GM12878 (cell line): ENCODE measurements around the gene MCM5. TPM values are rescaled to one million over a fixed set of nuclear protein-coding genes. Genes with fewer than 3 reads are reported as not detected.
"Not testable (repeated sequence)": the region's sequence is repeated elsewhere in the genome, so short reads cannot be mapped to it uniquely, and the experiment has no call there.

ENCODE experiments used
- ATAC-seq: fragments of 200-7000 bp; cut with Tn5 transposase; 3 replicates; pipeline ENCODE4 v1.9.1; 2020; ENCODE audit warnings: mild to moderate bottlenecking, moderate library complexity
- BruUV-seq: library from RNA; stranded (reverse); fragments of 400-500 nt; replicated peaks from 2 replicates; lab custom pipeline; 2021; lab: Mats Ljungman, UMichigan
- CTCF ChIA-PET: fragments of 300-600 bp; sonication (Branson Sonifier 250); formaldehyde crosslinking; extraction: SDS; loops from one replicate; lab custom pipeline; 2021; ENCODE audit warnings: inconsistent platforms; lab: Yijun Ruan, JAX
- POLR2A ChIA-PET: fragments of 350-600 bp; formaldehyde crosslinking; extraction: SDS; loops from one replicate; lab custom pipeline; 2021; ENCODE audit warnings: inconsistent platforms; lab: Charles Lee
- RAD21 ChIA-PET: fragments of 300-600 bp; sonication (Branson Sonifier 250); formaldehyde crosslinking; loops from one replicate; lab custom pipeline; 2023; ENCODE audit warnings: antibody characterized with exemption; ENCODE audit not compliant: unreplicated experiment; lab: Charles Lee
- SMC1A ChIA-PET: fragments of 300-600 bp; sonication (Branson Sonifier 250); formaldehyde crosslinking; loops from one replicate; lab custom pipeline; 2023; ENCODE audit not compliant: unreplicated experiment, uncharacterized antibody; lab: Charles Lee
- DNase-seq: peaks from one replicate; pipeline ENCODE4 v3.0.0-alpha.2; 2011; ENCODE audit warnings: low read depth, low spot score
- FAIRE-seq: peaks from 3 replicates; lab custom pipeline; 2011; peaks lifted over from hg19 to GRCh38; lab: Jason Lieb, UNC
- H2AFZ ChIP-seq: 2 replicates; pipeline ENCODE4 v1.6.0; 2011; ENCODE audit warnings: low read depth, low read length, control low read depth; ENCODE audit not compliant: control insufficient read depth
- H3K27ac ChIP-seq: 2 replicates; pipeline ENCODE4 v1.5.1; 2011; ENCODE audit warnings: control low read depth; ENCODE audit not compliant: control insufficient read depth, insufficient read depth
- H3K27me3 ChIP-seq, 2 experiments: replicated peaks in 1 of 2; 2 replicates each; pipeline versions ENCODE4 v1.6.0 to v1.6.1; 2011; ENCODE audit warnings: low read length in 1 of 2; ENCODE audit not compliant: control insufficient read depth in 2 of 2, insufficient read depth in 2 of 2
- H3K36me3 ChIP-seq, 2 experiments: 2 replicates each; pipeline ENCODE4 v1.5.1; 2011; ENCODE audit warnings: low read length in 1 of 2; ENCODE audit not compliant: control insufficient read depth in 2 of 2, insufficient read depth in 2 of 2
- H3K4me1 ChIP-seq: 2 replicates; pipeline ENCODE4 v1.6.1; 2011; ENCODE audit warnings: mild to moderate bottlenecking, low read length, moderate library complexity, mixed read lengths; ENCODE audit not compliant: control insufficient read depth, insufficient read depth
- H3K4me2 ChIP-seq: 2 replicates; pipeline ENCODE4 v1.6.0; 2011; ENCODE audit warnings: control low read depth; ENCODE audit not compliant: control insufficient read depth, insufficient read depth
- H3K4me3 ChIP-seq: fragments of 200-600 bp; sonication (generic); 2 replicates; pipeline ENCODE4 v1.5.1; 2016
- H3K79me2 ChIP-seq: 2 replicates; pipeline ENCODE4 v1.6.0; 2011; ENCODE audit warnings: low read length; ENCODE audit not compliant: control insufficient read depth, insufficient read depth
- H3K9ac ChIP-seq: 2 replicates; pipeline ENCODE4 v1.8.0; 2011; ENCODE audit warnings: low read length, control low read depth, mixed read lengths; ENCODE audit not compliant: control insufficient read depth, insufficient read depth
- H3K9me3 ChIP-seq: replicated peaks from 3 replicates; pipeline ENCODE4 v1.5.1; 2011; ENCODE audit warnings: mild to moderate bottlenecking, low read length; ENCODE audit not compliant: control insufficient read depth, insufficient read depth
- H4K20me1 ChIP-seq: 2 replicates; pipeline ENCODE4 v1.6.0; 2011; ENCODE audit not compliant: control insufficient read depth, insufficient read depth
- HDAC6 ChIP-seq: fragments of 200-600 bp; sonication (generic); IDR thresholded peaks from one replicate; pipeline ENCODE4 v1.8.0; 2017; ENCODE audit warnings: antibody characterized with exemption; ENCODE audit not compliant: unreplicated experiment
- IRF4 ChIP-seq: IDR thresholded peaks from 2 replicates; pipeline ENCODE4 v1.6.1; 2011; ENCODE audit warnings: low read depth, low read length
- MTA2 ChIP-seq: fragments of 450-650 bp; IDR thresholded peaks from 2 replicates; pipeline ENCODE4 v1.6.1; 2016; ENCODE audit warnings: low read depth, mild to moderate bottlenecking, moderate library complexity
- MYC ChIP-seq: IDR thresholded peaks from 2 replicates; pipeline ENCODE4 v1.6.1; 2011; ENCODE audit warnings: mild to moderate bottlenecking, low read length, moderate library complexity, inconsistent platforms; ENCODE audit not compliant: insufficient read depth, insufficient replicate concordance, insufficient read length, severe bottlenecking
- NFIC ChIP-seq: IDR thresholded peaks from 2 replicates; pipeline ENCODE4 v1.6.1; 2012; ENCODE audit warnings: low read depth, mild to moderate bottlenecking, inconsistent platforms, low read length, moderate library complexity
- NR2C1 ChIP-seq: fragments of 450-650 bp; IDR thresholded peaks from 2 replicates; pipeline ENCODE4 v1.6.1; 2017; ENCODE audit warnings: antibody characterized with exemption, mild to moderate bottlenecking, moderate library complexity
- NR2F1 ChIP-seq: fragments of 450-650 bp; conservative IDR thresholded peaks from 2 replicates; pipeline ENCODE4 v1.6.1; 2017; ENCODE audit warnings: mild to moderate bottlenecking
- SIX5 ChIP-seq: IDR thresholded peaks from 2 replicates; pipeline ENCODE4 v1.6.1; 2011; ENCODE audit warnings: mild to moderate bottlenecking, low read depth, low read length, moderate library complexity; ENCODE audit not compliant: severe bottlenecking
- SMARCA5 ChIP-seq: fragments of 450-650 bp; IDR thresholded peaks from 2 replicates; pipeline ENCODE4 v1.6.1; 2017; ENCODE audit warnings: mild to moderate bottlenecking
- STAT3 ChIP-seq: IDR thresholded peaks from 2 replicates; pipeline ENCODE4 v1.6.1; 2011; ENCODE audit warnings: low read depth, low read length, improper control_type of control experiment
- ZNF384 ChIP-seq: IDR thresholded peaks from 2 replicates; pipeline ENCODE4 v1.6.1; 2012; ENCODE audit warnings: low read depth, mild to moderate bottlenecking, low read length, improper control_type of control experiment, borderline replicate concordance
- ZZZ3 ChIP-seq: IDR thresholded peaks from 2 replicates; pipeline ENCODE4 v1.6.1; 2011; ENCODE audit warnings: low read depth; ENCODE audit not compliant: control insufficient read depth, insufficient read length
- WGBS: methylation state at CpG from one replicate; pipeline ENCODE4 v1.1.6; 2016; ENCODE audit warnings: low lambda C conversion rate; ENCODE audit not compliant: insufficient replicate concordance, insufficient coverage; ENCODE audit errors: missing lambda C conversion rate; 5-methylcytosine and 5-hydroxymethylcytosine counted together
- in situ Hi-C: fragments of 300-500 bp; cut with MboI; formaldehyde crosslinking; loops from 9 replicates; pipeline ENCODE4 v1.14.3; 2018; ENCODE audit warnings: mixed read lengths
- intact Hi-C: fragments of 100-400 bp; cut with micrococcal nuclease; formaldehyde crosslinking; loops from one replicate; pipeline ENCODE4 v1.14.2; 2022; ENCODE audit not compliant: unreplicated experiment
- polyA plus RNA-seq, 11 experiments: library from polyadenylated mRNA; depleted of rRNA in 4 of 11; unstranded in 6 of 11; stranded (reverse) in 5 of 11; fragments of >200 nt; fragmentation: Nextera tagmentation in 4 of 11; fragmentation: Illumina TruSeq in 1 of 11; extraction: Ambion mirVana in 4 of 11; extraction: Trizol in 1 of 11; gene quantifications; 1 replicate in 1 of 11; 2 replicates in 10 of 11; pipeline versions ENCODE4 v1.2.1 to v1.2.3, GENCODE V29; 2011 to 2016; ENCODE audit warnings: inconsistent platforms in 2 of 11, missing spikeins in 2 of 11, low read depth in 1 of 11
- total RNA-seq, 4 experiments: library from RNA; depleted of rRNA in 3 of 4; stranded (reverse); fragments of >200 nt in 3 of 4; fragmentation: Illumina TruSeq in 1 of 4; extraction: Trizol in 1 of 4; gene quantifications; 2 replicates each; pipeline versions ENCODE4 v1.2.1 to v1.2.3, GENCODE V29; 2013 to 2021

MCM5 gene
- total and polyA plus RNA-seq, 10 of the 15 experiments (the other 5 are each of a cell fraction or from before 2014, with no cell fraction given) = 14.1 to 360 (median 164) TPM

DNA sequence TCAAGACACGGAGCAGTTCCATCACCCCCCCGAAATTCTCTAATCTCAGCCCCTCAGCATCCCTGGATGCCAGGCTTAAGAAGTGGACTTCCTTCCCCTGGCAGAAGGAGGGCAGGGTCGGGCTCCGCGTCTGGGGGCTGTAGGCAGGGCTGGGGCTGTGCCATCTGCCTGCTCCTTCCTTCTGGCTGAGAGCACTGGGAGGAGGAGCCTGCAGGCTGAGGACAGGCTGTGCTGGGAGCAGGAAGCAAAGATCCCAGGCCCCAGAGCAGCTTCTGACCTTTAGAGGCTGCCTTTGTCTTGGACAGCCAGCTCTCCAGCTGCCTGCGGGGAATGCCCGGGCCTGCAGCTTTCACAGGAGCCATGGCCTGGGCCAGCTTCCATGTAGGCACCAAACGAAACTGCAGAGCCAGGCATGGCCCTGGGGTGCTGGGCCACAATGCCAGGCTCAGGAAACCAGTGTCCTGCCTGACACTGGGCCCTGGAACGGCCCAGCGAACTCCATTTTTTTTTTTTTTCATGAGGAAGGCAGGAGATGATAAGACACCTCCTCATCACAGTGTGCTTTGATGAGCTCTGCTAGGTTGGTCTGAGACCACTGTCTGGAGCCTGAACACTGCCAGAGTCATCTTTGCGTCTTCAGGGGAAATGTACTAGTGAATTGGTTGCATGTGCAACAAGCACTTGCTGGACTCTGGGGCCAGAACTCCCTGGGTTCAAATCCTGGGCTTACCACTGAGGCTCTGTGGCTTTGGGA lies 67.9 kb downstream of the MCM5 start (continued):
- TF ChIP-seq SIX5 (no peak), HDAC6 (no peak), NR2C1 (no peak), STAT3 (no peak), MYC (no peak), NR2F1 (no peak), MTA2 (no peak), IRF4 (no peak), NFIC (no peak), ZNF384 (no peak)

DNA sequence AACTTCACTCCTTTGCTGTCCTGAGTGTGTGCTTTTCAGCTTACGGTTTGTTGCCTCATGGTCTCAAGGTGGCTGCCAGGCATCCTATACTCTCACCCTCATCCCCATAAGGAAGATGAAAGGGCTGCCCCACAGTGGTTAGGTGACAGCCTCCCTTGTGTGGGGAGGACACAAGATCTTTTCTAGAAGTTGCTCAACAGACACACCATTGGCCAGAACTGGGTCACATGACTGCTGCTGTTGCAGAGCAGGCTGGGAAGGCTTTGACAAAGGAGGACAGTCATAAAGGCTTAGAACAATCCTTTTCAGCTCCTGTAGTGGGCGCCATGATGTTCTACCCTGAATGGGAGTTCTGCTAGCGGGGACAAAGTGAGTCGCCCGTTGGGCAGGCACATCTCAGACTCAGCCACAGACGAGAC lies 71.0 kb downstream of the MCM5 start:
- H3K4me2 ChIP-seq = no peak overlapping the region
- POLR2A ChIA-PET = no interaction called here
- ATAC-seq (no peak), FAIRE-seq (no peak), DNase-seq (no peak)
- in situ Hi-C loops (no loop called here), intact Hi-C loops (no loop called here)
- SMC1A ChIA-PET = no interaction called here
- no peaks in the 10 kb centered on the region for H3K79me2 ChIP-seq
- no peak overlapping the region for H2AFZ ChIP-seq
- H4K20me1 ChIP-seq = no peaks in the 10 kb centered on the region
- H3K36me3 ChIP-seq = no peaks in the 10 kb centered on the region
- TF ChIP-seq ZZZ3 (no peak), SMARCA5 (0 out of 2 replicates have a peak, but pooled peaks have one; percentile 20)
- BruUV-seq = no TSS peak
- CTCF ChIA-PET = no interaction called here
- no peak overlapping the region for H3K4me3 ChIP-seq
- no peaks in the 10 kb centered on the region for H3K4me1 ChIP-seq
- H3K9me3 ChIP-seq = no peaks in the 10 kb centered on the region; the same call in 2 of the 3 replicates
- WGBS = 73% methylated on average over 6 of the region's 6 CpGs
- H3K27ac ChIP-seq = no peak overlapping the region
- RAD21 ChIA-PET = no interaction called here
- H3K27me3 ChIP-seq = no peaks in the 10 kb centered on the region
- H3K9ac ChIP-seq = no peak overlapping the region

DNA sequence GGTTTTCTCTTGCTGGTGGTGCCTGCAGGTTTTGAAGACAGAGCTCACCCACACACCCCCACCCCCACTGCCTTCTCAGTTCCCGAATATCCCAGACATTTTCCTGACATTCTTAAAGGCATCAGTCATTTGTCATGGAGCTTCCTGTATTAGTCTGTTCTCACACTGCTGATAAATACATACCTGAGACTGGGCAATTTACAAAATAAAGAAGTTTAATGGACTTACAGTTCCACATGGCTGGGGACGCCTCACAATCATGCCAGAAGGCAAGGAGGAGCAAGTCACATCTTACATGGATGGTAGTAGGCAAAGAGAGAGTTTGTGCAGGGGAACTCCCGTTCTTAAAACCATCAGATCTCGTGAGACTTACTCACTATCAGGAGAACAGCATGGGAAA lies 71.6 kb downstream of the MCM5 start:
- H3K4me1 ChIP-seq, intact Hi-C loops, BruUV-seq, H3K36me3 ChIP-seq, H3K27me3 ChIP-seq, H3K9ac ChIP-seq, H2AFZ ChIP-seq, in situ Hi-C loops, SMC1A ChIA-PET, H3K79me2 ChIP-seq, CTCF ChIA-PET, H3K9me3 ChIP-seq, RAD21 ChIA-PET, H3K4me3 ChIP-seq, H3K4me2 ChIP-seq, ATAC-seq, DNase-seq, FAIRE-seq, H4K20me1 ChIP-seq, POLR2A ChIA-PET, H3K27ac ChIP-seq: not testable (repeated sequence)
- WGBS = 40% methylated on average over 4 of the region's 4 CpGs
